Muscle layer of duodenum (tissue), 2 donors: Measurements from ENCODE around the gene PROM2.
A peak's percentile ranks its signal among the peaks of the same experiment; 100 is the strongest.
"Not testable (repeated sequence)": the region's sequence is repeated elsewhere in the genome, so short reads cannot be mapped to it uniquely, and the experiment has no call there.

ENCODE experiments used
- H3K27ac ChIP-seq: one replicate; pipeline ENCODE4 v1.7.0; 2013; ENCODE audit warnings: mild to moderate bottlenecking, low read length
- H3K27me3 ChIP-seq: one replicate; pipeline ENCODE4 v1.7.0; 2013; ENCODE audit warnings: low read depth, mild to moderate bottlenecking, control low read depth, low read length
- H3K36me3 ChIP-seq, 2 donors: one replicate each; pipeline ENCODE4 v1.7.0; 2013; ENCODE audit warnings: low read length in 2 of 2, control low read depth in 1 of 2, mild to moderate bottlenecking in 1 of 2; ENCODE audit not compliant: insufficient read depth in 2 of 2, control insufficient read depth in 1 of 2
- H3K4me1 ChIP-seq, 2 donors: one replicate each; pipeline ENCODE4 v1.7.0; 2013; ENCODE audit warnings: low read length in 2 of 2, mild to moderate bottlenecking in 2 of 2, control low read depth in 1 of 2, moderate library complexity in 1 of 2; ENCODE audit not compliant: insufficient read depth in 2 of 2, control insufficient read depth in 1 of 2
- H3K4me3 ChIP-seq, 2 donors: one replicate each; pipeline ENCODE4 v1.7.0; 2013; ENCODE audit warnings: low read length in 2 of 2, low read depth in 1 of 2, mild to moderate bottlenecking in 1 of 2
- H3K9me3 ChIP-seq, 2 donors: one replicate each; pipeline ENCODE4 v1.7.0; 2013; ENCODE audit warnings: low read length in 2 of 2, control low read depth in 1 of 2, mild to moderate bottlenecking in 1 of 2; ENCODE audit not compliant: control insufficient read depth in 1 of 2
- donor health status: healthy.

The PROM2 gene

GRCh38 chr2:95274291-95275150 lies at the start of gene PROM2:
Gene PROM2, plus strand, starts transcription at chr2:95274449. Its CDS starts 137 bp downstream, at chr2:95274586.
- no peaks in the 10 kb centered on the region for H3K9me3 ChIP-seq
- H3K27ac ChIP-seq = peak within 1 kb of the TSS; percentile 45
- no peaks in the 10 kb centered on the region for H3K4me1 ChIP-seq
- H3K36me3 ChIP-seq = no peaks in the 10 kb centered on the region
- H3K4me3 ChIP-seq = peak within 1 kb of the TSS in 1 of 2 donors; percentile 46
- H3K27me3 ChIP-seq = no peaks in the 10 kb centered on the region

- Histone ChIP-seq H3K4me3 (peak overlapping the region in 1 of 2 donors; percentile 9), H3K27ac (no peak overlapping the region), H3K4me1 (no peaks in the 10 kb centered on the region), H3K36me3 (peaks cover 0 to 46% of the 10 kb centered on the region in 2 donors), H3K27me3 (no peaks in the 10 kb centered on the region), H3K9me3 (peaks cover 5 to 64% of the 10 kb centered on the region in 2 donors)
These were observed 48.6 kb upstream of the PROM2 start for GRCh38 chr2:95225658-95226057.

GRCh38 chr2:95231723-95232122 lies 42.5 kb upstream of the PROM2 start:
- H3K9me3 ChIP-seq = peaks cover 0 to 32% of the 10 kb centered on the region in 2 donors
- no peaks in the 10 kb centered on the region for H3K27me3 ChIP-seq
- H3K36me3 ChIP-seq = peaks cover 0 to under 1% of the 10 kb centered on the region in 2 donors
- no peak overlapping the region for H3K4me3 ChIP-seq
- no peaks in the 10 kb centered on the region for H3K4me1 ChIP-seq
- no peak overlapping the region for H3K27ac ChIP-seq

- H3K4me1 ChIP-seq = no peaks in the 10 kb centered on the region
- H3K9me3 ChIP-seq = peaks cover 0 to 37% of the 10 kb centered on the region in 2 donors
- no peak overlapping the region for H3K27ac ChIP-seq
- H3K4me3 ChIP-seq = no peak overlapping the region
- H3K36me3 ChIP-seq = no peaks in the 10 kb centered on the region
- no peaks in the 10 kb centered on the region for H3K27me3 ChIP-seq
These were observed 42.0 kb upstream of the PROM2 start for GRCh38 chr2:95232232-95232631.

- H3K4me3 ChIP-seq = no peak overlapping the region
- H3K27ac ChIP-seq = no peak overlapping the region
- H3K9me3 ChIP-seq = peaks cover 0 to 38% of the 10 kb centered on the region in 2 donors
These were observed 39.9 kb upstream of the PROM2 start for GRCh38 chr2:95234286-95234785.

GRCh38 chr2:95234816-95235215 lies 39.4 kb upstream of the PROM2 start:
- Histone ChIP-seq H3K36me3 (peaks cover 0 to 4% of the 10 kb centered on the region in 2 donors), H3K9me3 (peaks cover 0 to 41% of the 10 kb centered on the region in 2 donors), H3K27me3 (no peaks in the 10 kb centered on the region), H3K27ac (no peak overlapping the region), H3K4me3 (no peak overlapping the region), H3K4me1 (no peaks in the 10 kb centered on the region)

More at GRCh38 chr2:95234286-95234785, 39.9 kb upstream of the PROM2 start:
- Histone ChIP-seq H3K36me3 (peaks cover 0 to 4% of the 10 kb centered on the region in 2 donors), H3K27me3 (no peaks in the 10 kb centered on the region), H3K4me1 (no peaks in the 10 kb centered on the region)

- Histone ChIP-seq H3K36me3 (peaks cover 0 to 8% of the 10 kb centered on the region in 2 donors), H3K4me1 (no peaks in the 10 kb centered on the region), H3K27ac (no peak overlapping the region), H3K27me3 (no peaks in the 10 kb centered on the region), H3K9me3 (peaks cover 0 to 56% of the 10 kb centered on the region in 2 donors), H3K4me3 (peak overlapping the region in 1 of 2 donors; percentile 35)
These were observed 36.1 kb upstream of the PROM2 start for GRCh38 chr2:95238131-95238530.

- H3K9me3 ChIP-seq = peaks cover 0 to 54% of the 10 kb centered on the region in 2 donors
These were observed 34.2 kb upstream of the PROM2 start for GRCh38 chr2:95240091-95240490.

GRCh38 chr2:95240556-95240955 lies 33.7 kb upstream of the PROM2 start:
- no peaks in the 10 kb centered on the region for H3K4me1 ChIP-seq

More at GRCh38 chr2:95240091-95240490, 34.2 kb upstream of the PROM2 start:
- no peaks in the 10 kb centered on the region for H3K27me3 ChIP-seq
- H3K4me1 ChIP-seq = no peaks in the 10 kb centered on the region
- no peak overlapping the region for H3K4me3 ChIP-seq
- H3K27ac ChIP-seq = no peak overlapping the region
- peaks cover 0 to 8% of the 10 kb centered on the region in 2 donors for H3K36me3 ChIP-seq

GRCh38 chr2:95242084-95242483 lies 32.2 kb upstream of the PROM2 start:
- not testable (repeated sequence) for H3K27me3 ChIP-seq, H3K27ac ChIP-seq, H3K4me1 ChIP-seq, H3K36me3 ChIP-seq, H3K4me3 ChIP-seq
- peaks cover 0 to 45% of the 10 kb centered on the region in 2 donors for H3K9me3 ChIP-seq

More at GRCh38 chr2:95240556-95240955, 33.7 kb upstream of the PROM2 start:
- Histone ChIP-seq H3K9me3 (peaks cover 0 to 52% of the 10 kb centered on the region in 2 donors), H3K27me3 (no peaks in the 10 kb centered on the region), H3K36me3 (peaks cover 0 to 8% of the 10 kb centered on the region in 2 donors), H3K27ac (no peak overlapping the region), H3K4me3 (peak overlapping the region in 1 of 2 donors; percentile 32)

- no peak overlapping the region for H3K4me3 ChIP-seq
- no peaks in the 10 kb centered on the region for H3K4me1 ChIP-seq
- H3K36me3 ChIP-seq = no peaks in the 10 kb centered on the region
- no peaks in the 10 kb centered on the region for H3K9me3 ChIP-seq
- H3K27me3 ChIP-seq = no peaks in the 10 kb centered on the region
- H3K27ac ChIP-seq = no peak overlapping the region
These were observed 16.0 kb upstream of the PROM2 start for GRCh38 chr2:95258271-95258670.
